ENCODE measurements around the gene NXPE1.

- TF ChIP-seq CTCF (IDR thresholded peaks at IDR 0.05) (no peak), POLR2A (IDR thresholded peaks at IDR 0.05) (no peak), POLR2AphosphoS5 (IDR thresholded peaks at IDR 0.05) (no peak)
Observed at GRCh38 chr11:114511538-114511937, 48.1 kb downstream of the NXPE1 start.

Measured in transverse colon (tissue), 4 donors.